Endothelial cell of umbilical vein (primary cell): ENCODE data around the gene PPAN. TPM values are rescaled to one million over a fixed set of nuclear protein-coding genes. Genes with fewer than 3 reads are reported as not detected.

Experiments used
- BruUV-seq: library from RNA; stranded (reverse); fragments of 400-500 nt; replicated peaks from 2 replicates; lab custom pipeline; 2021; lab: Mats Ljungman, UMichigan
- CTCF ChIA-PET: fragments of 300-600, 350-600 bp; sonication (Branson Sonifier 250); formaldehyde crosslinking; loops from one replicate; lab custom pipeline; 2021; ENCODE audit warnings: antibody characterized with exemption, inconsistent platforms; lab: Charles Lee
- POLR2A ChIA-PET: fragments of 300-600, 350-600 bp; sonication (Branson Sonifier 250); formaldehyde crosslinking; loops from one replicate; lab custom pipeline; 2021; ENCODE audit warnings: antibody characterized with exemption, inconsistent platforms; lab: Charles Lee
- DNase-seq: peaks from one replicate; pipeline ENCODE4 v3.0.0-alpha.2; 2011; ENCODE audit warnings: low read depth, low spot score
- FAIRE-seq: peaks from 2 replicates; lab custom pipeline; 2011; peaks lifted over from hg19 to GRCh38; lab: Jason Lieb, UNC
- H2AFZ ChIP-seq: 2 replicates; pipeline ENCODE4 v1.6.0; 2012; ENCODE audit warnings: low read depth, low read length, control low read depth, inconsistent platforms
- H3K27ac ChIP-seq: 2 replicates; pipeline ENCODE4 v1.5.1; 2011; ENCODE audit warnings: low read depth, mild to moderate bottlenecking, control low read depth, low read length, moderate library complexity; ENCODE audit not compliant: insufficient read depth
- H3K27me3 ChIP-seq, 2 experiments: 2 replicates each; pipeline versions ENCODE4 v1.6.0 to v1.6.1; 2011; ENCODE audit warnings: low read length in 2 of 2, mixed read lengths in 1 of 2; ENCODE audit not compliant: control insufficient read depth in 2 of 2, insufficient read depth in 2 of 2
- H3K36me3 ChIP-seq, 2 experiments: 2 replicates in 1 of 2; 3 replicates in 1 of 2; pipeline ENCODE4 v1.5.1; 2011; ENCODE audit warnings: low read length in 2 of 2, mild to moderate bottlenecking in 1 of 2, moderate library complexity in 1 of 2; ENCODE audit not compliant: control insufficient read depth in 2 of 2, insufficient read depth in 2 of 2; ENCODE audit errors: extremely low read depth in 1 of 2
- H3K4me1 ChIP-seq: 3 replicates; pipeline ENCODE4 v1.5.1; 2011; ENCODE audit warnings: mild to moderate bottlenecking, low read length; ENCODE audit not compliant: control insufficient read depth, insufficient read depth; ENCODE audit errors: extremely low read depth
- H3K4me2 ChIP-seq: 2 replicates; pipeline ENCODE4 v1.6.1; 2011; ENCODE audit warnings: low read length, control low read depth, mixed read lengths; ENCODE audit not compliant: insufficient read depth
- H3K4me3 ChIP-seq, 3 experiments: fragments of 200-600 bp in 1 of 3; sonication (generic), shearing (Covaris generic) in 1 of 3; replicated peaks in 1 of 3; 2 replicates each; pipeline ENCODE4 v1.5.1; 2011 to 2016; ENCODE audit warnings: control low read depth in 3 of 3, low read length in 3 of 3, mild to moderate bottlenecking in 2 of 3, inconsistent platforms in 1 of 3, low read depth in 1 of 3, moderate library complexity in 1 of 3; ENCODE audit not compliant: insufficient read depth in 1 of 3
- H3K79me2 ChIP-seq: 2 replicates; pipeline ENCODE4 v1.6.0; 2012; ENCODE audit warnings: low read length, inconsistent platforms; ENCODE audit not compliant: control insufficient read depth, insufficient read depth
- H3K9ac ChIP-seq: replicated peaks from 2 replicates; pipeline ENCODE3; 2011; ENCODE audit warnings: low read length, control low read depth; ENCODE audit not compliant: insufficient read depth; ENCODE audit errors: extremely low read depth
- H3K9me1 ChIP-seq: replicated peaks from 3 replicates; pipeline ENCODE4 v1.6.0; 2011; ENCODE audit warnings: mild to moderate bottlenecking, low read length; ENCODE audit not compliant: control insufficient read depth, insufficient read depth; ENCODE audit errors: extremely low read depth
- H3K9me3 ChIP-seq: replicated peaks from 2 replicates; pipeline ENCODE4 v1.5.1; 2012; ENCODE audit warnings: low read length, inconsistent platforms; ENCODE audit not compliant: control insufficient read depth, insufficient read depth
- H4K20me1 ChIP-seq: replicated peaks from 2 replicates; pipeline ENCODE3; 2011; ENCODE audit warnings: mild to moderate bottlenecking, low read length; ENCODE audit not compliant: control insufficient read depth, insufficient read depth; ENCODE audit errors: extremely low read depth
- EZH2 ChIP-seq: IDR thresholded peaks from 2 replicates; pipeline ENCODE4 v1.6.1; 2012; ENCODE audit warnings: borderline replicate concordance, low read depth, mild to moderate bottlenecking, moderate library complexity, low read length, inconsistent platforms; ENCODE audit not compliant: severe bottlenecking
- FOS ChIP-seq: IDR thresholded peaks from 2 replicates; pipeline ENCODE4 v1.6.1; 2011; ENCODE audit warnings: mild to moderate bottlenecking, low read length, moderate library complexity, borderline replicate concordance; ENCODE audit not compliant: insufficient read depth
- GATA2 ChIP-seq: IDR thresholded peaks from 2 replicates; pipeline ENCODE4 v1.7.0; 2011; ENCODE audit warnings: low read depth, mild to moderate bottlenecking, moderate library complexity, mixed read lengths, low read length; ENCODE audit not compliant: insufficient read length, insufficient read depth
- JUN ChIP-seq: IDR thresholded peaks from 2 replicates; pipeline ENCODE4 v1.6.1; 2011; ENCODE audit warnings: borderline replicate concordance, low read depth; ENCODE audit not compliant: insufficient read length, insufficient read depth
- MYC ChIP-seq: IDR thresholded peaks from one replicate; pipeline ENCODE4 v1.6.1; 2011; ENCODE audit warnings: mild to moderate bottlenecking, low read depth, low read length
- POLR2A ChIP-seq: IDR thresholded peaks from 2 replicates; pipeline ENCODE4 v1.6.1; 2012; ENCODE audit warnings: low read depth, mild to moderate bottlenecking, control low read depth, low read length
- POLR2AphosphoS5 ChIP-seq: IDR thresholded peaks from 2 replicates; pipeline ENCODE4 v1.6.1; 2012; ENCODE audit warnings: low read depth, mild to moderate bottlenecking, control low read depth, low read length, moderate library complexity; ENCODE audit not compliant: insufficient read depth
- dilution Hi-C: fragments of 300-500 bp; cut with MboI; formaldehyde crosslinking; loops from one replicate; pipeline ENCODE4 v1.15.0; 2019; ENCODE audit warnings: low sequenced_read_pairs; ENCODE audit not compliant: extremely low pct_ligation_motif_present
- intact Hi-C: fragments of 100-400 bp; cut with micrococcal nuclease; formaldehyde crosslinking; loops from one replicate; pipeline ENCODE4 v1.10.0; 2022
- polyA plus RNA-seq, 4 experiments: library from polyadenylated mRNA; depleted of rRNA in 3 of 4; stranded (reverse) in 3 of 4; unstranded in 1 of 4; fragments of >200 nt; gene quantifications; 2 replicates each; pipeline versions ENCODE4 v1.2.1 to v1.2.3, GENCODE V29; 2011 to 2012; ENCODE audit warnings: missing spikeins in 1 of 4
- small RNA-seq: library from RNA; depleted of rRNA; stranded (forward); fragments of <200 nt; gene quantifications from one replicate; pipeline ENCODE3, GENCODE V24; 2012; ENCODE audit warnings: low replicate concordance, low read depth; ENCODE audit not compliant: insufficient read depth, insufficient read length
- total RNA-seq: library from RNA; stranded (reverse); gene quantifications from 2 replicates; pipeline ENCODE4 v1.2.3, GENCODE V29; 2021
- TF ChIP-seq, protein P1 (sequence below): IDR thresholded peaks from 2 replicates; pipeline ENCODE4 v1.6.1; 2011; ENCODE audit not compliant: insufficient read depth, insufficient read length
- TF ChIP-seq, protein P2 (sequence below), 2 donors: IDR thresholded peaks; 1 replicate in 1 of 2; 2 replicates in 1 of 2; pipeline ENCODE4 v1.5.1; 2011; ENCODE audit warnings: low read length in 2 of 2, mild to moderate bottlenecking in 2 of 2, moderate library complexity in 2 of 2, control low read depth in 1 of 2, inconsistent platforms in 1 of 2, low read depth in 1 of 2; ENCODE audit not compliant: insufficient read depth in 1 of 2; ENCODE audit errors: extremely low read depth in 1 of 2

The PPAN gene
- total and polyA plus RNA-seq, 2 donors (not counting 3 experiments of a cell fraction or from before 2014, with no cell fraction given): 27.6 to 51.6 TPM

GRCh38 chr19:10159610-10160009, 53.4 kb downstream of the PPAN start:
- intact Hi-C loops (no loop called here), dilution Hi-C loops (no loop called here)
- no peaks in the 10 kb centered on the region for H3K79me2 ChIP-seq
- no peak for FAIRE-seq
- H3K9me3 ChIP-seq: no peaks in the 10 kb centered on the region
- H3K4me1 ChIP-seq: no peaks in the 10 kb centered on the region
- no peak for DNase-seq
- no peak overlapping the region for H3K27ac ChIP-seq
- no peak overlapping the region for H2AFZ ChIP-seq
- no peak overlapping the region for H3K4me2 ChIP-seq
- H3K27me3 ChIP-seq: no peaks in the 10 kb centered on the region
- peaks cover 16 to 48% of the 10 kb centered on the region in 2 experiments for H3K36me3 ChIP-seq
- ChIA-PET CTCF (interaction anchor here (1.3 kb wide), 1 partner anchor 90 kb away, joined by 4 read pairs; no protein-coding TSS in a partner anchor), POLR2A (no interaction called here)
- H3K4me3 ChIP-seq: no peak overlapping the region
- H3K9ac ChIP-seq: no peak overlapping the region
- no peaks in the 10 kb centered on the region for H4K20me1 ChIP-seq
- no TSS peak for BruUV-seq
- TF ChIP-seq EZH2: no peak
- TF ChIP-seq, protein P1, sequence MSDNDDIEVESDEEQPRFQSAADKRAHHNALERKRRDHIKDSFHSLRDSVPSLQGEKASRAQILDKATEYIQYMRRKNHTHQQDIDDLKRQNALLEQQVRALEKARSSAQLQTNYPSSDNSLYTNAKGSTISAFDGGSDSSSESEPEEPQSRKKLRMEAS: no peak
- TF ChIP-seq GATA2: no peak
- TF ChIP-seq MYC: no peak
- TF ChIP-seq JUN: no peak
- no peak for TF ChIP-seq FOS
- no peak for TF ChIP-seq POLR2A
- TF ChIP-seq POLR2AphosphoS5: no peak
- TF ChIP-seq, protein P2, sequence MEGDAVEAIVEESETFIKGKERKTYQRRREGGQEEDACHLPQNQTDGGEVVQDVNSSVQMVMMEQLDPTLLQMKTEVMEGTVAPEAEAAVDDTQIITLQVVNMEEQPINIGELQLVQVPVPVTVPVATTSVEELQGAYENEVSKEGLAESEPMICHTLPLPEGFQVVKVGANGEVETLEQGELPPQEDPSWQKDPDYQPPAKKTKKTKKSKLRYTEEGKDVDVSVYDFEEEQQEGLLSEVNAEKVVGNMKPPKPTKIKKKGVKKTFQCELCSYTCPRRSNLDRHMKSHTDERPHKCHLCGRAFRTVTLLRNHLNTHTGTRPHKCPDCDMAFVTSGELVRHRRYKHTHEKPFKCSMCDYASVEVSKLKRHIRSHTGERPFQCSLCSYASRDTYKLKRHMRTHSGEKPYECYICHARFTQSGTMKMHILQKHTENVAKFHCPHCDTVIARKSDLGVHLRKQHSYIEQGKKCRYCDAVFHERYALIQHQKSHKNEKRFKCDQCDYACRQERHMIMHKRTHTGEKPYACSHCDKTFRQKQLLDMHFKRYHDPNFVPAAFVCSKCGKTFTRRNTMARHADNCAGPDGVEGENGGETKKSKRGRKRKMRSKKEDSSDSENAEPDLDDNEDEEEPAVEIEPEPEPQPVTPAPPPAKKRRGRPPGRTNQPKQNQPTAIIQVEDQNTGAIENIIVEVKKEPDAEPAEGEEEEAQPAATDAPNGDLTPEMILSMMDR (IDR thresholded peaks at IDR 0.05; ENCODE audit: extremely low read depth in 1 of 2, insufficient read depth in 1 of 2, low read depth in 1 of 2, low read length in 2 of 2): no peak
- no peaks in the 10 kb centered on the region for H3K9me1 ChIP-seq

Small RNAs within 50 kb of the gene (small RNA-seq; reads per million reads assigned to genes)
- 33.1 reads per million, percentile 87 among the genes with 10 or more reads in this experiment for gene SNORD105
- 29.3 reads per million, percentile 86 among the genes with 10 or more reads in this experiment for gene SNORD105B

Other genes with a start within 250 kb of the PPAN start
- gene OLFM2, start 169.8 kb upstream of the PPAN start, total RNA-seq: 0.74 and 0.91 TPM in 2 replicates
- 1.9 and 2.8 TPM in 2 replicates for gene OLFM2, start 169.8 kb upstream of the PPAN start, polyA plus RNA-seq
- not detected in 2 replicates for gene COL5A3, start 95.9 kb upstream of the PPAN start, total RNA-seq
- not detected in 2 replicates for gene COL5A3, start 95.9 kb upstream of the PPAN start, polyA plus RNA-seq
- not detected in 2 replicates for gene RDH8, start 92.9 kb upstream of the PPAN start, total RNA-seq
- not detected in 2 replicates for gene RDH8, start 92.9 kb upstream of the PPAN start, polyA plus RNA-seq
- gene SHFL, start 20.0 kb upstream of the PPAN start, total RNA-seq: 23.6 and 34.4 TPM in 2 replicates
- gene SHFL, start 20.0 kb upstream of the PPAN start, polyA plus RNA-seq: 36.9 and 40.0 TPM in 2 replicates
- gene ANGPTL6, start 3.7 kb upstream of the PPAN start, total RNA-seq: not detected in 2 replicates
- 0.15 and 0.32 TPM in 2 replicates for gene ANGPTL6, start 3.7 kb upstream of the PPAN start, polyA plus RNA-seq
- 10.7 and 14.6 TPM in 2 replicates for gene P2RY11, start 5.3 kb downstream of the PPAN start, total RNA-seq
- gene P2RY11, start 5.3 kb downstream of the PPAN start, polyA plus RNA-seq: 3.6 and 5.4 TPM in 2 replicates
- 213 and 217 TPM in 2 replicates for gene EIF3G, start 13.5 kb downstream of the PPAN start, total RNA-seq
- gene EIF3G, start 13.5 kb downstream of the PPAN start, polyA plus RNA-seq: 253 and 294 TPM in 2 replicates
- gene DNMT1, start 88.6 kb downstream of the PPAN start, total RNA-seq: 154 and 165 TPM in 2 replicates
- 48.9 and 53.4 TPM in 2 replicates for gene DNMT1, start 88.6 kb downstream of the PPAN start, polyA plus RNA-seq
- gene S1PR2, start 125.0 kb downstream of the PPAN start, total RNA-seq: 1.0 and 1.3 TPM in 2 replicates
- 0.70 and 1.3 TPM in 2 replicates for gene S1PR2, start 125.0 kb downstream of the PPAN start, polyA plus RNA-seq
- gene MRPL4, start 145.9 kb downstream of the PPAN start, total RNA-seq: 69.4 and 70.4 TPM in 2 replicates
- gene MRPL4, start 145.9 kb downstream of the PPAN start, polyA plus RNA-seq: 118 and 144 TPM in 2 replicates
- gene ICAM1, start 164.8 kb downstream of the PPAN start, total RNA-seq: 7.1 and 20.5 TPM in 2 replicates
- 30.4 and 38.0 TPM in 2 replicates for gene ICAM1, start 164.8 kb downstream of the PPAN start, polyA plus RNA-seq
- 0.49 TPM in 1 of 2 replicates, not detected in the other for gene ICAM4, start 180.6 kb downstream of the PPAN start, total RNA-seq
- 0.41 and 0.44 TPM in 2 replicates for gene ICAM4, start 180.6 kb downstream of the PPAN start, polyA plus RNA-seq
- gene ICAM5, start 183.6 kb downstream of the PPAN start, total RNA-seq: 0.40 TPM in 1 of 2 replicates, not detected in the other
- 0.03 and 0.10 TPM in 2 replicates for gene ICAM5, start 183.6 kb downstream of the PPAN start, polyA plus RNA-seq
- gene ZGLP1, start 203.5 kb downstream of the PPAN start, total RNA-seq: 2.9 and 5.3 TPM in 2 replicates
- 1.6 and 2.3 TPM in 2 replicates for gene ZGLP1, start 203.5 kb downstream of the PPAN start, polyA plus RNA-seq
- gene FDX2, start 209.7 kb downstream of the PPAN start, total RNA-seq: 20.5 and 22.4 TPM in 2 replicates
- gene FDX2, start 209.7 kb downstream of the PPAN start, polyA plus RNA-seq: 59.8 and 61.6 TPM in 2 replicates
- gene RAVER1, start 227.2 kb downstream of the PPAN start, total RNA-seq: 47.6 and 55.1 TPM in 2 replicates
- 5.1 and 5.2 TPM in 2 replicates for gene RAVER1, start 227.2 kb downstream of the PPAN start, polyA plus RNA-seq
- gene ICAM3, start 233.3 kb downstream of the PPAN start, total RNA-seq: 11.4 and 11.6 TPM in 2 replicates
- 6.7 and 8.7 TPM in 2 replicates for gene ICAM3, start 233.3 kb downstream of the PPAN start, polyA plus RNA-seq